Brain microvascular endothelial cell (primary cell): ENCODE results near the gene FNBP1.
A peak's percentile ranks its signal among the peaks of the same experiment; 100 is the strongest.
"Not testable (repeated sequence)": the region's sequence is repeated elsewhere in the genome, so short reads cannot be mapped to it uniquely, and the experiment has no call there.

ENCODE experiments used
- DNase-seq: peaks from one replicate; pipeline ENCODE4 v3.0.0-alpha.2; 2020
- H3K27ac ChIP-seq: fragments of 250-450 bp; sonication (Bioruptor Pico); 2 replicates; pipeline ENCODE4 v1.5.1; 2020; ENCODE audit warnings: mild to moderate bottlenecking, moderate library complexity
- H3K27me3 ChIP-seq: fragments of 250-450 bp; sonication (Bioruptor Pico); replicated peaks from 2 replicates; pipeline ENCODE4 v1.5.1; 2020; ENCODE audit warnings: mild to moderate bottlenecking
- H3K36me3 ChIP-seq: fragments of 250-450 bp; sonication (Bioruptor Pico); replicated peaks from 2 replicates; pipeline ENCODE4 v1.5.1; 2020; ENCODE audit warnings: mild to moderate bottlenecking
- H3K4me3 ChIP-seq: 2 replicates; pipeline ENCODE4 v1.5.1; 2011; ENCODE audit warnings: low read depth, mild to moderate bottlenecking, control low read depth, low read length, moderate library complexity
- in situ Hi-C: cut with HindIII; loops from 2 replicates; pipeline ENCODE4 v1.10.0; 2017; ENCODE audit warnings: low sequenced_read_pairs, low pct_ligation_motif_present
- TF ChIP-seq, protein P1 (sequence below): IDR thresholded peaks from 2 replicates; pipeline ENCODE4 v1.5.1; 2011; ENCODE audit warnings: low read depth, mild to moderate bottlenecking, moderate library complexity, low read length, control low read depth, inconsistent platforms; ENCODE audit errors: missing control alignments

The FNBP1 gene

GRCh38 chr9:130021123-130021522 lies 21.9 kb downstream of the FNBP1 start:
- no peak for DNase-seq
- in situ Hi-C loops, result no loop called here
- Histone ChIP-seq H3K27ac (no peak overlapping the region), H3K27me3 (no peaks in the 10 kb centered on the region), H3K4me3 (no peak overlapping the region), H3K36me3 (no peaks in the 10 kb centered on the region)
- TF ChIP-seq, protein P1, sequence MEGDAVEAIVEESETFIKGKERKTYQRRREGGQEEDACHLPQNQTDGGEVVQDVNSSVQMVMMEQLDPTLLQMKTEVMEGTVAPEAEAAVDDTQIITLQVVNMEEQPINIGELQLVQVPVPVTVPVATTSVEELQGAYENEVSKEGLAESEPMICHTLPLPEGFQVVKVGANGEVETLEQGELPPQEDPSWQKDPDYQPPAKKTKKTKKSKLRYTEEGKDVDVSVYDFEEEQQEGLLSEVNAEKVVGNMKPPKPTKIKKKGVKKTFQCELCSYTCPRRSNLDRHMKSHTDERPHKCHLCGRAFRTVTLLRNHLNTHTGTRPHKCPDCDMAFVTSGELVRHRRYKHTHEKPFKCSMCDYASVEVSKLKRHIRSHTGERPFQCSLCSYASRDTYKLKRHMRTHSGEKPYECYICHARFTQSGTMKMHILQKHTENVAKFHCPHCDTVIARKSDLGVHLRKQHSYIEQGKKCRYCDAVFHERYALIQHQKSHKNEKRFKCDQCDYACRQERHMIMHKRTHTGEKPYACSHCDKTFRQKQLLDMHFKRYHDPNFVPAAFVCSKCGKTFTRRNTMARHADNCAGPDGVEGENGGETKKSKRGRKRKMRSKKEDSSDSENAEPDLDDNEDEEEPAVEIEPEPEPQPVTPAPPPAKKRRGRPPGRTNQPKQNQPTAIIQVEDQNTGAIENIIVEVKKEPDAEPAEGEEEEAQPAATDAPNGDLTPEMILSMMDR, result no peak

- no peaks in the 10 kb centered on the region for H3K27me3 ChIP-seq
- DNase-seq, result no peak
- no peak overlapping the region for H3K27ac ChIP-seq
- in situ Hi-C loops, result no loop called here
- no peak overlapping the region for H3K4me3 ChIP-seq
- TF ChIP-seq, protein P1, result no peak
- H3K36me3 ChIP-seq, result no peaks in the 10 kb centered on the region
Measured at GRCh38 chr9:130020618-130021017, 22.4 kb downstream of the FNBP1 start.

DNA sequence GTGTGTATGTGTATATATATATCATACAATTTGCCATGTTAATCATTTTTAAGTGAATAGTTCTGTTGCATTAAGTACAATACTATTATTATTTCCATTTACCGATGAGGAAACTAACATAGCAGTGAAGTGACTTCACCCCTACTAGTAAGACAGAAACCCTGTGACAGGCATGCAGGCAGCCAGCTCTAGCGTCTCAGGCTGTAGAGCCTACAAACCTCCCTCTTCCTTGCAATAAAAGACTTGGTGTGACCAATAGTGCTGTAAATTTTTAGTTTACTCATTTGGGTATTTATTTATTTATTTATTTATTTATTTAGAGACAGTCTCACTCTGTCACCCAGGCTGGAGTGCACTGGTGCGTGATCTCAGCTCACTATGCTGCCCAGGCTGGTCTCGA lies 24.7 kb downstream of the FNBP1 start:
- in situ Hi-C loops, result no loop called here

GRCh38 chr9:130017510-130017909 lies 25.5 kb downstream of the FNBP1 start:
- in situ Hi-C loops, H3K4me3 ChIP-seq, DNase-seq: not testable (repeated sequence)

More for the DNA sequence above, 24.7 kb downstream of the FNBP1 start:
- TF ChIP-seq, protein P1, result no peak
- Histone ChIP-seq H3K27me3 (no peaks in the 10 kb centered on the region), H3K36me3 (no peaks in the 10 kb centered on the region), H3K4me3 (no peak overlapping the region), H3K27ac (no peak overlapping the region)
- no peak for DNase-seq

GRCh38 chr9:130017076-130017475 lies 25.9 kb downstream of the FNBP1 start:
- H3K36me3 ChIP-seq, result no peaks in the 10 kb centered on the region
- TF ChIP-seq, protein P1, result no peak
- no peak overlapping the region for H3K4me3 ChIP-seq
- in situ Hi-C loops, result no loop called here
- no peak for DNase-seq
- H3K27me3 ChIP-seq, result no peaks in the 10 kb centered on the region
- H3K27ac ChIP-seq, result peak overlapping the region; percentile 70

More at GRCh38 chr9:130017510-130017909, 25.5 kb downstream of the FNBP1 start:
- H3K36me3 ChIP-seq, H3K27me3 ChIP-seq: not testable (repeated sequence)
- H3K27ac ChIP-seq, result peak overlapping the region; percentile 70

- Histone ChIP-seq H3K27ac (no peak overlapping the region), H3K4me3 (no peak overlapping the region), H3K36me3 (no peaks in the 10 kb centered on the region), H3K27me3 (no peaks in the 10 kb centered on the region)
- in situ Hi-C loops, result no loop called here
- DNase-seq, result no peak
- TF ChIP-seq, protein P1, result no peak
Measured at GRCh38 chr9:130015353-130016019, 27.5 kb downstream of the FNBP1 start.
